ENCODE measurements around the gene MBL2. TPM values are rescaled to one million over a fixed set of nuclear protein-coding genes. Genes with fewer than 3 reads are reported as not detected.

Gene MBL2
- total RNA-seq, 1 donor from 2014 or later: not detected

DNA sequence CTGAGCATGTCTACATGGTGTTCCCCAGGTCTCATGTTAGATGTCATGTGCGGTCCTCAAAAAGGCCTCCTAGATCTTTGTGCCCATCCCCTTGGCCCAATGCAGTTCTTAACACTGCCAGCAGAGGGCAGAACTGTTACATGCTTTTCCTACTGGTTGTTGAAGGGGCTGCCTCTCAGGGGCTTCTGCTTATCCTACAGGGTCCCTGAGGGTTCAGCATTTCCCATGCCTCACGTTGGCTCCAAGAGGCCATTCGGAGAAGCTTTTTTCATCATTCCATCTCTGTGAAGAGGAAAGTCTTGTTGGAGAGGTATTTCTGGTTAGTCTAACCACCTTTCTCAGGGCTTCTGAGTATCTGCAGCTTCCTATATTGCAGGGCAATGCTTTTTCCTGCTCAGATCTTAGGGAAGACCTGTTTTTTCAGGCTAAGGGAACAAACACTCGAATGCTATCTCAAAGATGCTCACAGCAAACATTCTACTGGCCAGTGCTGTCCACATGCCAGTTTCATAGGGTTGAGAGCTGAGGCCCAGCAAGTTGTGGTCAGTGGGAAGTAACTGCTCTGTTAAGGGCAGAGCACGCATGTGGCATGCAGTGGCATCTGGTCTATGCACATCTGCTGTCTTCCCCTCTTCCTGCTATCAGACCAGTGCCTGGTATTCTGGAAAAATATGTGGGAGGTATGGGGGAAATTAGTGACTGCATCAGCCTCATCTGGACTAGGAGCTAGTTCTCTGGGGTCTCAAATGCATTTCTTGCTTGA, 31.5 kb downstream of the MBL2 start:
- peak; percentile 36 to 61 for DNase-seq (ENCODE audit: low read depth in 2 of 2)

DNA sequence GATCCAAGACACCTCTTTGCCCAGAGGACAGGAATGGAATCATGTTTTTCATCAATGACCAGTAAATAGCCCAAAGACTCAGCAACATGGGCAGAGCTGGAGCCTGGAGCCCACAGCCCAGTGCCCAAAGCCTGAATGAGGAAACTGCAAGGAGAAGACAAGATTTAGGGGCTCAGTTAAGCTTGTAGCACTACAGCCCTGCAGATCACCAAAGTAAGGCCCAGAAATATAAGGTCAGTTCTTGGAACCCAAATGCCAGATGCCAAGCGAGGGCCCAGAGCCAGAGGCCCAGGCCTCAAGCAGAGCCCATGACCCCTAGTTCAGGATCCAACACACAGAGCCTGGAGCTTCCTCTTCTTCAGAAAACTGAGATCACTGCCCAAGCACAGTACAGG, 32.4 kb downstream of the MBL2 start:
- DNase-seq (ENCODE audit: low read depth in 2 of 2): no peak

DNA sequence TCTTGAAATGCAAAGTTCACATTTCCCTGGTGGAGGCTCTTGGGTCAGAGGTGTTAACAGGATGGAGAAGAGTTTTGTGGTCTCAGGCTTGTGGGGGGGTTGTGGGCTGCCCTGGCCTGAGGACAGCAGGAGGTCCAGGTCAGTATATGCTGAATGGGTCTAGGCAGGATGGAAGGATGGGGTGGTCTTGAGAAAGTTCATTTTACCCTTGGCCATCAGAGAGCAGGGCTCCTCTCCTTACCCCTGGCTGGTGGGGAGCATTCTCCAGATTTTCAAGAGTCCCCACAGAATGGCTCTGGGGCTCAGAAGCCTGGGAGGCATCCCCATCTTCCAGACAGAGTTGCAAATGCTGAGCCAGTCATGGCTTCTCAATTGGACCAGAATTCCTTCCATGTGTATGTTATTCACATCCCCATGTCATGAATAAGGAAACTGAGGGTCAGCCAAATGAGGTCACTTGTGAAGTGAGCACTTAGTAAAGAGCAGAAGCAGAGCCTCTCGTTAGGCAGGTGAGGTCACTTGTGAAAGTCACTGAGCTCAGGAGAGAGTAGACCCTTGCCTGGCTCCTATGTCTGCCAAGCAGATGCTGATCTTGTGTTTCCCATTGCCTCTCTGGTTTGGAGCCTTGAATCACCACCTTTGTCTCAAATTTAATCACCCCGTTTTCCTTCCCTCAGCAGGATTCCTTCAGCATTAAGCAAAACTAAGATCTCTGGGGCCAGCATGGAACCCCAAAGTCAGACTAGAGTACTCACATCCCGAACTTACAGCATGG, 33.0 kb downstream of the MBL2 start:
- DNase-seq (ENCODE audit: low read depth in 2 of 2): no peak

DNA sequence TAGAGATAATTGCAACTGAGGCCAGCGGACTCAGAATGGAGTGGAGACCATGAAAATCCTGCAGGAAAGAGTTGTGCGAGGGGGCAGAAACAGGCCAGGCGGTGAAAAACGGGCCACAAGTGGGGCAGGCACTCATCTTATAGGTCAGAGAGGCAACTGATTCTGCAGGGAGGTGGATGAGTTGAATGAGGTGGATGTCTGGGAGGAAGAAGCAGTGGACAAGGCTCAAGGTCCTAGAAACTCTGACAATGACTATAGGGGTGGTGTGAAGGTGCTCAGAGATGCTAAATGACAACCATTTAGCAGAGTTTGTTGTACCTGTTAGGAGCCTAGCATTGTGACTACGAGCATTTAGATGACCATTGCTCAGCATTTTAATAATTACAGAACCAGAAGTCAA, 33.6 kb downstream of the MBL2 start:
- no peak for DNase-seq (ENCODE audit: low read depth in 2 of 2)

DNA sequence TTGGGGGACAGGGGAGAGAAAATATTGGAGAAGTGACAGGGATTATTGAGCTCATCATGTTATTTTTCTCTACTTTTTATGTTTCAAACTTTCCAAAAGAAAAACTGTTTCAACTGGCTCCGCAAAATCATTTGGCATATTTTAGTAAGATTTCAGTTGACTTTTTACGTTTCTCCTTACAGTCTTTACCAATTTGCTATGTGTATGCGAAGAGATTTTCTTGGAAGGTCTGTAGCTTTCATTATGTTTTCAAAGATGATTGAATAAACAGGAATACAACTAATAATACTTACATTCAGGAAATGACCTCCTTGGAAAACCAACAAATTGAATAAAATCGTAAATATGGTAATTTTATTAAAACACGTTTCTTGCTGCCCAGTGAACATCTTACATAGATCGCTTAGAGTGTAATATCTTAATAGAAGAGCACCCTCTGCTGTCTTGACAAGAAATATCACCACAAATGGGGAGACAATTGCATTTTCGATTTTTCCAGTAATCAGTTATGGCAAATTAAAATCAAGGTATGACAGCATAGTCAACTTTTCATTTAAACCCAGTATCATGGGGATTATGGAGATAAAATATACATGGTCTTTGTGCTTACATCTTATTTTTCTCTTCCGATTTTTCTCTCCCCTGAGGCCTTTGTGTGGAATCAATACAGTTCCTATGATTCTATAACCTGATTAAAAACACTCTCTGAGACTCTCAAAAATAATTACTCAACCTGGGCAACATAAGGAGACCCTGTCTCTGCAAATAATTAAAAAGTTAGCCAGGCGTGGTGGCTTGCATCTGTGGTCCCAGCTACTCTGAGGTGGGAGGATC, 43.1 kb downstream of the MBL2 start:
- peak; percentile 52 to 56 for DNase-seq (ENCODE audit: low read depth in 2 of 2)

DNA sequence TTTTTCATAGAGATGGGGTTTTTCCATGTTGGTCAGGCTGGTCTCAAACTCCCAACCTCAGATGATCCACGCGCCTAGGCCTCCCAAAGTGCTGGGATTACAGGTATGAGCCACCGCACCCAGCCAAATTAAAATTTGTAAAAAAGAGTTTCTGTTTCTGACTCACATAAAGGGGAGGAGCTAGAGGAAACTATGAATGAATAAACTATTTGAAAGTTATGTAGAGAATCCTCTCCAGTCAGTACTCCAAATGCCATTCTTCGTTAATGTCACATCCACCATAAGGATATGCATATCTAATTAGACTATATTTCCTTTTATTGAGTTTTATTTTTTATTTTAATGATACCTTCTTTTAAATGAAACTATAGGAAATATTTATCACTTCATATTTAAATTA, 52.6 kb downstream of the MBL2 start:
- no peak for DNase-seq (ENCODE audit: low read depth in 2 of 2)

Measured in lung microvascular endothelial cell (primary cell).